ENCODE measurements around the gene ARL14EP. TPM values are rescaled to one million over a fixed set of nuclear protein-coding genes. Genes with fewer than 3 reads are reported as not detected.

The ARL14EP gene
- total RNA-seq, 1 donor: 29.7 TPM

- Histone ChIP-seq H3K36me3 (ENCODE audit: insufficient read depth, low read length) (no peaks in the 10 kb centered on the region), H3K27me3 (ENCODE audit: insufficient read depth, low read length) (no peaks in the 10 kb centered on the region), H3K4me3 (ENCODE audit: insufficient read depth, low read length) (peak overlapping the region; percentile 84), H3K9me3 (ENCODE audit: low read depth, low read length) (no peaks in the 10 kb centered on the region), H2AFZ (ENCODE audit: low read length) (peak overlapping the region; percentile 91), H3K79me2 (ENCODE audit: insufficient read depth, low read length) (peaks cover 43% of the 10 kb centered on the region), H3K4me1 (ENCODE audit: insufficient read depth, low read length) (peaks cover 31% of the 10 kb centered on the region), H3K27ac (ENCODE audit: low read depth, low read length) (no peak overlapping the region), H4K20me1 (ENCODE audit: insufficient read depth, low read length) (no peaks in the 10 kb centered on the region), H3K4me2 (ENCODE audit: insufficient read depth, low read length) (peak overlapping the region; percentile 83)
- no peak for DNase-seq (ENCODE audit: insufficient read length, low spot score, missing footprints)
- no peak for TF ChIP-seq CTCF (IDR thresholded peaks at IDR 0.05; ENCODE audit: extremely low read depth, low read depth, low read length)
Measured at GRCh38 chr11:30322191-30322590, 713 bp upstream of the ARL14EP start.

- Histone ChIP-seq H3K27me3 (ENCODE audit: insufficient read depth, low read length) (no peaks in the 10 kb centered on the region), H3K4me1 (ENCODE audit: insufficient read depth, low read length) (peaks cover 47% of the 10 kb centered on the region), H4K20me1 (ENCODE audit: insufficient read depth, low read length) (peaks cover 3% of the 10 kb centered on the region), H3K79me2 (ENCODE audit: insufficient read depth, low read length) (peaks cover 74% of the 10 kb centered on the region), H3K9me3 (ENCODE audit: low read depth, low read length) (no peaks in the 10 kb centered on the region), H3K36me3 (ENCODE audit: insufficient read depth, low read length) (peaks cover under 1% of the 10 kb centered on the region), H2AFZ (ENCODE audit: low read length) (no peak overlapping the region), H3K4me3 (ENCODE audit: insufficient read depth, low read length) (no peak overlapping the region), H3K27ac (ENCODE audit: low read depth, low read length) (peak overlapping the region; percentile 49), H3K4me2 (ENCODE audit: insufficient read depth, low read length) (no peak overlapping the region)
- TF ChIP-seq CTCF (IDR thresholded peaks at IDR 0.05; ENCODE audit: extremely low read depth, low read depth, low read length): no peak
- DNase-seq (ENCODE audit: insufficient read length, low spot score, missing footprints): peak; percentile 43
Measured at GRCh38 chr11:30326114-30326778, 3.3 kb downstream of the ARL14EP start.

GRCh38 chr11:30326906-30327305 is 4.0 kb downstream of the ARL14EP start:
- Histone ChIP-seq H3K4me3 (ENCODE audit: insufficient read depth, low read length) (no peak overlapping the region), H3K27ac (ENCODE audit: low read depth, low read length) (peak overlapping the region; percentile 49), H2AFZ (ENCODE audit: low read length) (no peak overlapping the region), H3K27me3 (ENCODE audit: insufficient read depth, low read length) (no peaks in the 10 kb centered on the region), H3K4me2 (ENCODE audit: insufficient read depth, low read length) (no peak overlapping the region), H3K4me1 (ENCODE audit: insufficient read depth, low read length) (peaks cover 47% of the 10 kb centered on the region), H3K9me3 (ENCODE audit: low read depth, low read length) (no peaks in the 10 kb centered on the region), H4K20me1 (ENCODE audit: insufficient read depth, low read length) (peaks cover 3% of the 10 kb centered on the region), H3K79me2 (ENCODE audit: insufficient read depth, low read length) (peaks cover 78% of the 10 kb centered on the region), H3K36me3 (ENCODE audit: insufficient read depth, low read length) (peaks cover 4% of the 10 kb centered on the region)
- peak; percentile 38 for DNase-seq (ENCODE audit: insufficient read length, low spot score, missing footprints)
- no peak for TF ChIP-seq CTCF (IDR thresholded peaks at IDR 0.05; ENCODE audit: extremely low read depth, low read depth, low read length)

GRCh38 chr11:30328681-30329080 is 5.8 kb downstream of the ARL14EP start:
- no peak overlapping the region for H3K4me3 ChIP-seq (ENCODE audit: insufficient read depth, low read length)

More at GRCh38 chr11:30328681-30329080, 5.8 kb downstream of the ARL14EP start:
- Histone ChIP-seq H3K9me3 (ENCODE audit: low read depth, low read length) (no peaks in the 10 kb centered on the region), H3K36me3 (ENCODE audit: insufficient read depth, low read length) (peaks cover 9% of the 10 kb centered on the region), H3K4me2 (ENCODE audit: insufficient read depth, low read length) (peak overlapping the region; percentile 68), H3K27ac (ENCODE audit: low read depth, low read length) (peak overlapping the region; percentile 54), H3K27me3 (ENCODE audit: insufficient read depth, low read length) (no peaks in the 10 kb centered on the region), H3K4me1 (ENCODE audit: insufficient read depth, low read length) (peaks cover 42% of the 10 kb centered on the region), H3K79me2 (ENCODE audit: insufficient read depth, low read length) (peaks cover 69% of the 10 kb centered on the region), H4K20me1 (ENCODE audit: insufficient read depth, low read length) (peaks cover 3% of the 10 kb centered on the region), H2AFZ (ENCODE audit: low read length) (no peak overlapping the region)
- no peak for DNase-seq (ENCODE audit: insufficient read length, low spot score, missing footprints)
- no peak for TF ChIP-seq CTCF (IDR thresholded peaks at IDR 0.05; ENCODE audit: extremely low read depth, low read depth, low read length)
